Testis (tissue), 2 donors: ENCODE results near the gene MAPKAPK2.

Experiments
- POLR2A ChIP-seq: fragments of 450-650 bp; IDR thresholded peaks from one replicate; pipeline ENCODE4 v1.6.1; 2017; ENCODE audit warnings: antibody characterized with exemption, mild to moderate bottlenecking, moderate library complexity
- TF ChIP-seq, protein P1 (sequence below), 3 experiments: fragments of 450-650 bp in 2 of 3; fragments of 200-600 bp in 1 of 3; sonication (generic) in 1 of 3; IDR thresholded peaks; one replicate each; pipeline ENCODE4 v1.5.1; 2016 to 2019; ENCODE audit warnings: antibody characterized with exemption in 3 of 3, mild to moderate bottlenecking in 2 of 3, moderate library complexity in 1 of 3

DNA sequence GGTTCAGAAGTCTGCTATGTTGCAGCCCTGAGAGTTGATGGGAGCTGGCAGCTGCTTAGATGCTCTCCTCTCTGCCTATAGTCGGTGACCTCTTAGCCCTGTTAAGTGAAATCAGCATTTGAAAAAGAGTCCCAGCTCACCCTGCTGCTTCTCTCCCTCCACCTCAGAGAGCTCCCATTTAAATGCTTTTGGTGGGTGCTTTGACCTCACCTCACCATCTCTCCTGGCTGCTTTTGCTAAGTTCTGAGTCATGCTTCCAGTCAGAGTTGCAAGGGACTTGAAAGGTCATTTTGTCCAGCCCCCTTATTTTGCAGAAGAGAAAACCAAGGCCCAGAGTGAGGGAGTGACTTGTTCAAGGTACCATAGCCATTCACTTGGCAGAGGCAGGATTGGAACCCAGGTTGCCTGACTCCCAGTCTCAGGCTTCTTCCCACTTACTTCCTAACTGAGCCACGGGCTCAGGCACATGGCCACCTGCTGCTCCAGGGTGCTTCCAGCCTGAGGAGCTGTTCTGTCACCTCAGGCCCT lies 3.3 kb downstream of the MAPKAPK2 start:
- TF ChIP-seq POLR2A: no peak
- TF ChIP-seq, protein P1, sequence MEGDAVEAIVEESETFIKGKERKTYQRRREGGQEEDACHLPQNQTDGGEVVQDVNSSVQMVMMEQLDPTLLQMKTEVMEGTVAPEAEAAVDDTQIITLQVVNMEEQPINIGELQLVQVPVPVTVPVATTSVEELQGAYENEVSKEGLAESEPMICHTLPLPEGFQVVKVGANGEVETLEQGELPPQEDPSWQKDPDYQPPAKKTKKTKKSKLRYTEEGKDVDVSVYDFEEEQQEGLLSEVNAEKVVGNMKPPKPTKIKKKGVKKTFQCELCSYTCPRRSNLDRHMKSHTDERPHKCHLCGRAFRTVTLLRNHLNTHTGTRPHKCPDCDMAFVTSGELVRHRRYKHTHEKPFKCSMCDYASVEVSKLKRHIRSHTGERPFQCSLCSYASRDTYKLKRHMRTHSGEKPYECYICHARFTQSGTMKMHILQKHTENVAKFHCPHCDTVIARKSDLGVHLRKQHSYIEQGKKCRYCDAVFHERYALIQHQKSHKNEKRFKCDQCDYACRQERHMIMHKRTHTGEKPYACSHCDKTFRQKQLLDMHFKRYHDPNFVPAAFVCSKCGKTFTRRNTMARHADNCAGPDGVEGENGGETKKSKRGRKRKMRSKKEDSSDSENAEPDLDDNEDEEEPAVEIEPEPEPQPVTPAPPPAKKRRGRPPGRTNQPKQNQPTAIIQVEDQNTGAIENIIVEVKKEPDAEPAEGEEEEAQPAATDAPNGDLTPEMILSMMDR (IDR thresholded peaks at IDR 0.05): no peak
